LoVo (cell line): ENCODE measurements around the gene INHBE.
A peak's percentile ranks its signal among the peaks of the same experiment; 100 is the strongest.
"Not testable (repeated sequence)": the region's sequence is repeated elsewhere in the genome, so short reads cannot be mapped to it uniquely, and the experiment has no call there.

Source experiments
- DNase-seq: peaks from one replicate; pipeline ENCODE4 v3.0.0-alpha.2; 2016; ENCODE audit warnings: low spot score

INHBE gene

GRCh38 chr12:57476162-57476992 is 21.3 kb downstream of the INHBE start:
- DNase-seq: no peak

- no peak for DNase-seq
Observed at GRCh38 chr12:57476993-57477709, 22.0 kb downstream of the INHBE start.

GRCh38 chr12:57477710-57478681 is 22.9 kb downstream of the INHBE start:
- DNase-seq: no peak

- DNase-seq: no peak
Observed at GRCh38 chr12:57479043-57479375, 23.9 kb downstream of the INHBE start.

- DNase-seq: no peak
Observed at GRCh38 chr12:57479376-57480115, 24.4 kb downstream of the INHBE start, which contains the start of gene ARHGAP9. Gene ARHGAP9, minus strand, starts transcription at chr12:57479866. Its CDS starts 460 bp downstream, at chr12:57479406.

GRCh38 chr12:57481671-57482070 is 26.6 kb downstream of the INHBE start:
- DNase-seq: no peak

GRCh38 chr12:57483466-57483865 is 28.4 kb downstream of the INHBE start:
- no peak for DNase-seq

- no peak for DNase-seq
Observed at GRCh38 chr12:57485695-57486094, 30.6 kb downstream of the INHBE start.

GRCh38 chr12:57487055-57487596 is 32.0 kb downstream of the INHBE start:
- no peak for DNase-seq

- peak; percentile 99 for DNase-seq
Observed at GRCh38 chr12:57487597-57488401, 32.7 kb downstream of the INHBE start, which contains the start of gene MARS1. Gene MARS1, plus strand, starts transcription at chr12:57488068. Its CDS starts 23 bp downstream, at chr12:57488091.

- DNase-seq: no peak
Observed at GRCh38 chr12:57488402-57489156, 33.5 kb downstream of the INHBE start.

- no peak for DNase-seq
Observed at GRCh38 chr12:57489157-57489641, 34.1 kb downstream of the INHBE start.

GRCh38 chr12:57490126-57490525 is 35.0 kb downstream of the INHBE start:
- DNase-seq: no peak

GRCh38 chr12:57491393-57492280 is 36.5 kb downstream of the INHBE start:
- DNase-seq: no peak

- DNase-seq: not testable (repeated sequence)
Observed at GRCh38 chr12:57495051-57495701, 40.1 kb downstream of the INHBE start.

- DNase-seq: no peak
Observed at GRCh38 chr12:57496822-57497221, 41.7 kb downstream of the INHBE start.

- DNase-seq: no peak
Observed at GRCh38 chr12:57497223-57498131, 42.4 kb downstream of the INHBE start.
